OCI-LY1 (cell line): Measurements from ENCODE around the gene SCNN1G.

ENCODE experiments used
- H2AFZ ChIP-seq: fragments of 200-600 bp; sonication (generic), shearing (Covaris generic); 2 replicates; pipeline ENCODE4 v1.6.0; 2014; ENCODE audit warnings: antibody characterized with exemption, mild to moderate bottlenecking, low read length
- H3F3A ChIP-seq: fragments of 200-600 bp; sonication (generic), shearing (Covaris generic); 2 replicates; pipeline ENCODE4 v1.6.0; 2014; ENCODE audit warnings: mild to moderate bottlenecking, antibody characterized with exemption, low read length, moderate library complexity; ENCODE audit not compliant: insufficient read depth
- H3K27ac ChIP-seq: fragments of 200-600 bp; sonication (generic); 2 replicates; pipeline ENCODE4 v1.5.1; 2014; ENCODE audit warnings: low read length, mixed run types, mild to moderate bottlenecking, low read depth; ENCODE audit not compliant: poor library complexity, severe bottlenecking
- H3K27me3 ChIP-seq: fragments of 200-600 bp; sonication (generic); 2 replicates; pipeline ENCODE4 v1.6.0; 2014; ENCODE audit warnings: antibody characterized with exemption, mild to moderate bottlenecking, low read length, moderate library complexity; ENCODE audit not compliant: insufficient read depth
- H3K36me3 ChIP-seq: fragments of 200-600 bp; sonication (generic); 2 replicates; pipeline ENCODE4 v1.6.1; 2014; ENCODE audit warnings: mild to moderate bottlenecking, antibody characterized with exemption, low read length, moderate library complexity, mixed read lengths; ENCODE audit not compliant: insufficient read depth
- H3K4me1 ChIP-seq: fragments of 200-600 bp; sonication (generic); 2 replicates; pipeline ENCODE4 v1.5.1; 2014; ENCODE audit warnings: mild to moderate bottlenecking, low read length, moderate library complexity; ENCODE audit not compliant: insufficient read depth, severe bottlenecking
- H3K4me2 ChIP-seq: fragments of 200-600 bp; sonication (generic), shearing (Covaris generic); 2 replicates; pipeline ENCODE4 v1.6.1; 2014; ENCODE audit warnings: low read length
- H3K4me3 ChIP-seq: fragments of 200-600 bp; sonication (generic); 2 replicates; pipeline ENCODE4 v1.5.1; 2014; ENCODE audit warnings: low read length, low read depth, mild to moderate bottlenecking, mixed read lengths; ENCODE audit not compliant: poor library complexity, severe bottlenecking
- H3K79me2 ChIP-seq: fragments of 200-600 bp; shearing (Covaris generic); 2 replicates; pipeline ENCODE4 v1.6.1; 2016; ENCODE audit warnings: mixed run types, low read length, mixed read lengths; ENCODE audit not compliant: insufficient read depth
- H3K9ac ChIP-seq: fragments of 200-600 bp; sonication (generic), shearing (Covaris generic); 2 replicates; pipeline ENCODE4 v1.6.1; 2014; ENCODE audit warnings: mild to moderate bottlenecking, low read length, mixed read lengths
- H3K9me2 ChIP-seq: fragments of 200-600 bp; sonication (generic), shearing (Covaris generic); 2 replicates; pipeline ENCODE4 v1.6.1; 2014; ENCODE audit warnings: low read depth, mild to moderate bottlenecking, low read length, mixed read lengths
- H3K9me3 ChIP-seq: fragments of 200-600 bp; shearing (Covaris generic); 2 replicates; pipeline ENCODE4 v1.6.1; 2014; ENCODE audit warnings: low read length, mixed read lengths
- H4K20me1 ChIP-seq: fragments of 200-600 bp; sonication (generic), shearing (Covaris generic); 2 replicates; pipeline ENCODE4 v1.6.0; 2016; ENCODE audit warnings: mild to moderate bottlenecking, low read length; ENCODE audit not compliant: insufficient read depth
- CTCF ChIP-seq: fragments of 200-600 bp; sonication (generic), shearing (Covaris generic); IDR thresholded peaks from 2 replicates; pipeline ENCODE4 v1.5.1; 2017; ENCODE audit warnings: mild to moderate bottlenecking, antibody characterized with exemption, low read length, moderate library complexity, mixed read lengths
- EZH2 ChIP-seq: fragments of 200-600 bp; sonication (generic), shearing (Covaris generic); IDR thresholded peaks from 2 replicates; pipeline ENCODE4 v1.8.0; 2017; ENCODE audit warnings: borderline replicate concordance, mixed run types, mild to moderate bottlenecking, antibody characterized with exemption, low read length, moderate library complexity, mixed read lengths

SCNN1G gene

DNA sequence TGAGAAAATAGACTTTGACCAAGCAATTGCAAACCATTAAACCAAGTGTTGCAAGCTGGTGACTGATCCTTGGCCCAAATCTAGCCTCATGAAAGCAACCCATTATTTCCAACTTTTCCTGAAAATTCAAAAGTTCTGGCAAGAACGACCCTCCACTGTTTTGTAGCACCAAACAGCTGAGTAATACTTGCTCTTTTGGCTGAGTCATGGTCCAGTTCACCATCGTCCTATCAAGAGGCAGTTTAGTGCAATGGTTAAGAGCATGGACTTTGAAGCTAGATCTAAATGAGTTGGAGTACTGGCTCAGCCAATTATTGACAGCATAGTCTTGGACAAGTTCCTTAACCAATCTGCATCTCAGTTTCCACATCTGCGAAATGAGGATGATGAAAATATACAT is 31.3 kb downstream of the SCNN1G start:
- Histone ChIP-seq H3F3A (no peaks in the 10 kb centered on the region), H3K27me3 (no peaks in the 10 kb centered on the region)
- TF ChIP-seq CTCF (no peak), EZH2 (no peak)

DNA sequence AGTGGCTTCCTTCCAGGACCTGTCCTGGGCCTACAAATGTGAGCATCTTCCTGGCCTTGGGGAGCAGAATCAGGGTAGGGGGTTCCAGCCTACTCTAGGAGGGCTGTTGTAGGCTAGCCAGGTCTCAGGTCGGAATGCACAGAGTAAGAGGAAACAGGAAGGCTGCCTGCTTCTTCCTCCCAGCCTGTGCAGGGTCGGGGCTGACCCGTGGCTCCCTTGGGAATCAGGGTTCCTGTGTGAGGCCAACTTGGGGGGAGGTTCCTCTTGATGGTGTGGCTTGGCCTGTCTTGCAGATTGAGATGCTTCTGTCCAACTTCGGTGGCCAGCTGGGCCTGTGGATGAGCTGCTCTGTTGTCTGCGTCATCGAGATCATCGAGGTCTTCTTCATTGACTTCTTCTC is 32.3 kb downstream of the SCNN1G start:
- no peaks in the 10 kb centered on the region for H3K27me3 ChIP-seq
- no peaks in the 10 kb centered on the region for H4K20me1 ChIP-seq
- no peaks in the 10 kb centered on the region for H3K36me3 ChIP-seq
- H2AFZ ChIP-seq, result no peak overlapping the region
- H3K4me2 ChIP-seq, result no peak overlapping the region
- TF ChIP-seq CTCF (no peak), EZH2 (no peak)
- no peaks in the 10 kb centered on the region for H3K4me1 ChIP-seq
- no peaks in the 10 kb centered on the region for H3K9me3 ChIP-seq
- no peak overlapping the region for H3K9ac ChIP-seq
- H3K9me2 ChIP-seq, result no peaks in the 10 kb centered on the region
- H3K79me2 ChIP-seq, result no peaks in the 10 kb centered on the region
- no peak overlapping the region for H3K4me3 ChIP-seq
- no peak overlapping the region for H3K27ac ChIP-seq
- no peaks in the 10 kb centered on the region for H3F3A ChIP-seq

More for the DNA sequence above, 31.3 kb downstream of the SCNN1G start:
- no peak overlapping the region for H2AFZ ChIP-seq
- no peaks in the 10 kb centered on the region for H3K36me3 ChIP-seq
- H4K20me1 ChIP-seq, result no peaks in the 10 kb centered on the region
- H3K9me2 ChIP-seq, result no peaks in the 10 kb centered on the region
- no peaks in the 10 kb centered on the region for H3K79me2 ChIP-seq
- H3K9me3 ChIP-seq, result no peaks in the 10 kb centered on the region
- no peak overlapping the region for H3K4me2 ChIP-seq
- no peaks in the 10 kb centered on the region for H3K4me1 ChIP-seq
- H3K4me3 ChIP-seq, result no peak overlapping the region
- H3K27ac ChIP-seq, result no peak overlapping the region
- no peak overlapping the region for H3K9ac ChIP-seq

GRCh38 chr16:23215435-23215834 is 32.9 kb downstream of the SCNN1G start:
- Histone ChIP-seq H3K4me2 (no peak overlapping the region), H3F3A (no peaks in the 10 kb centered on the region), H3K9me2 (no peaks in the 10 kb centered on the region), H3K4me3 (no peak overlapping the region), H3K9me3 (no peaks in the 10 kb centered on the region), H2AFZ (no peak overlapping the region), H3K79me2 (no peaks in the 10 kb centered on the region), H4K20me1 (no peaks in the 10 kb centered on the region), H3K4me1 (no peaks in the 10 kb centered on the region), H3K9ac (no peak overlapping the region), H3K36me3 (no peaks in the 10 kb centered on the region), H3K27ac (no peak overlapping the region), H3K27me3 (no peaks in the 10 kb centered on the region)
- no peak for TF ChIP-seq EZH2
- no peak for TF ChIP-seq CTCF
